ENCODE data around the gene AHRR. TPM values are rescaled to one million over a fixed set of nuclear protein-coding genes. Genes with fewer than 3 reads are reported as not detected.

Gene AHRR
- total and polyA plus RNA-seq, 10 of the 15 experiments (the other 5 are each of a cell fraction or from before 2014, with no cell fraction given), result 0.90 to 35.2 (median 19.2) TPM

DNA sequence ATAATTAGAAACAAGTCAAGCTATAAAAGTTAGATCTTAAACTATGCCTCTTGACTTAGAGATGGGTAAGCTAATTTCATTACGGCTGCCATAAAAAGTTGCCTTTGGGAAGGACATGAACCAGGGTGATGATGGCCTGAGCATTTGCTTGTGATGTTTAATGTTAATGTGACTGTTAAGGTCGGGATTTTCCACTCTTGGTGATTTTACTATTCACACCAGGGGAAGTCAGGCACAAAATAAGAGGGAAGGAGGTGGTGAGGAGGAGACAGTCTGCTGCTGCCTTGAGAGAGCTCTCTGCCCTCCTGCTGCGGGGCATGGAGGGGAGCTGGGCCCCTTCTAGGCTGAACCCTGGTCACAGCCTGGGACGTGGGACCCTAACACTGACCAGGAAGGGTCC, 34.4 kb downstream of the AHRR start:
- H3K9ac ChIP-seq (ENCODE audit: control insufficient read depth, insufficient read depth, low read length), result no peak overlapping the region
- CTCF ChIA-PET, result no interaction called here
- in situ Hi-C loops (cut with MboI) (no loop called here), intact Hi-C loops (cut with micrococcal nuclease; ENCODE audit: unreplicated experiment) (no loop called here)
- FAIRE-seq, result no peak
- H3K36me3 ChIP-seq (ENCODE audit: control insufficient read depth in 2 of 2, insufficient read depth in 2 of 2, low read length in 1 of 2), result peaks cover 8 to 36% of the 10 kb centered on the region in 2 experiments
- H3K79me2 ChIP-seq (ENCODE audit: control insufficient read depth, insufficient read depth, low read length), result peaks cover 9% of the 10 kb centered on the region
- peaks cover 4% of the 10 kb centered on the region; the same call in 1 of the 2 replicates for H3K4me1 ChIP-seq (ENCODE audit: control insufficient read depth, insufficient read depth, low read length)
- no peak overlapping the region for H3K4me2 ChIP-seq (ENCODE audit: control insufficient read depth, insufficient read depth)
- no peak for DNase-seq (ENCODE audit: low read depth, low spot score)
- TF ChIP-seq TARDBP (IDR thresholded peaks at IDR 0.05; ENCODE audit: borderline replicate concordance), result no peak
- TF ChIP-seq, protein P1, sequence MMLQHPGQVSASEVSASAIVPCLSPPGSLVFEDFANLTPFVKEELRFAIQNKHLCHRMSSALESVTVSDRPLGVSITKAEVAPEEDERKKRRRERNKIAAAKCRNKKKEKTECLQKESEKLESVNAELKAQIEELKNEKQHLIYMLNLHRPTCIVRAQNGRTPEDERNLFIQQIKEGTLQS (IDR thresholded peaks at IDR 0.05; ENCODE audit: borderline replicate concordance, extremely low read depth, low read depth, low read length), result no peak
- POLR2A ChIA-PET, result no interaction called here
- no TSS peak for BruUV-seq (replicated peaks)
- H3K9me3 ChIP-seq (replicated peaks; ENCODE audit: control insufficient read depth, insufficient read depth, low read length), result no peaks in the 10 kb centered on the region; the same call in 1 of the 3 replicates
- H4K20me1 ChIP-seq (ENCODE audit: control insufficient read depth, insufficient read depth), result no peaks in the 10 kb centered on the region
- ATAC-seq, result no peak
- SMC1A ChIA-PET (ENCODE audit: uncharacterized antibody, unreplicated experiment), result interaction anchor here (0.7 to 1.0 kb wide), 3 partner anchors 12 to 22 kb away, joined by 3 read pairs; no protein-coding TSS in a partner anchor
- H2AFZ ChIP-seq (ENCODE audit: control insufficient read depth, low read depth, low read length), result no peak overlapping the region
- H3K27me3 ChIP-seq (replicated peaks in 1 of 2; ENCODE audit: control insufficient read depth in 2 of 2, insufficient read depth in 2 of 2, low read length in 1 of 2), result no peaks in the 10 kb centered on the region
- no peak overlapping the region for H3K4me3 ChIP-seq
- 57% methylated on average over 4 of the region's 4 CpGs for WGBS (ENCODE audit: insufficient coverage, insufficient replicate concordance, low lambda C conversion rate, missing lambda C conversion rate)
- H3K27ac ChIP-seq (ENCODE audit: control insufficient read depth, insufficient read depth), result no peak overlapping the region
- RAD21 ChIA-PET (ENCODE audit: unreplicated experiment), result interaction anchor here (0.5 to 1.5 kb wide), 2 partner anchors 13 to 27 kb away, joined by 3 read pairs; no protein-coding TSS in a partner anchor

DNA sequence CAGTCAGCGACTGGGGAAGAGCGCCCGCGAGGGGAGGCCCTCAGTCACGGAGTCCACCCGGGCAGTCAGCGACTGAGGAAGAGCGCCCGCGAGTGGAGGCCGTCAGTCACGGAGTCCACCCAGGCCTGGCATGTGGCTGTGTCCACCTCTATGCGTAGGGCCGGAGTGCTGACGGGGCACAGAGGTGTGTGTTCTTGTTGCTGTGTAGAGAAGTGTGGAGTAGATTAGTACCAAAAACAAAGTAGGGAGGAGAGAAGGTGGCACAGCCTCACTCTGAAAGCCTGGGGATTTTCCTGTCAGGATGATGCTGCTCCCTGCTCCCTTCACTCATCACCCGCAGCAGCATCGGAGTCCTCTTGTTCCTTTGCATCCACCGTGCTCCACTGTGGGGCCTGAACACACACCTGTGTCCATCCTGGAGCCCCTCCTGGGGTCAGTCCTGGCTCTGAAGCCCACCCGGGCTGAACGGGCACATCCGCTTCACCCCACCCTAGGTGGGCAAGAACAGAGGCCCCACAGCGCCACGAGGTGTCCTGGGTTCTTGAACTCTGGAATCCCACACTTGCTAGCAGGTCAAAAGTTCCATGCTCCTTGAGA, 37.9 kb downstream of the AHRR start:
- H2AFZ ChIP-seq (ENCODE audit: control insufficient read depth, low read depth, low read length), result no peak overlapping the region
- TF ChIP-seq ASH2L (IDR thresholded peaks at IDR 0.05; ENCODE audit: borderline replicate concordance, low read depth) (no peak), PML (IDR thresholded peaks at IDR 0.05; ENCODE audit: low read length) (no peak), NFYB (IDR thresholded peaks at IDR 0.05; ENCODE audit: insufficient read depth, low read depth, low read length) (no peak), MTA3 (IDR thresholded peaks at IDR 0.05; ENCODE audit: borderline replicate concordance, low read length) (no peak), RFX5 (IDR thresholded peaks at IDR 0.05; ENCODE audit: low read depth, low read length) (no peak), SRF (IDR thresholded peaks at IDR 0.05; ENCODE audit: low read depth in 2 of 2, low read length in 2 of 2) (no peak), LARP7 (IDR thresholded peaks at IDR 0.05) (no peak), SMAD1 (IDR thresholded peaks at IDR 0.05; ENCODE audit: low read depth, partially characterized antibody) (no peak), TCF12 (IDR thresholded peaks at IDR 0.05; ENCODE audit: low read depth, low read length) (no peak), BCL11A (IDR thresholded peaks at IDR 0.05; ENCODE audit: low read depth, low read length) (no peak), MYC (IDR thresholded peaks at IDR 0.05; ENCODE audit: insufficient read depth, insufficient read length, insufficient replicate concordance, low read length, severe bottlenecking) (no peak)
- TF ChIP-seq, protein P1 (IDR thresholded peaks at IDR 0.05; ENCODE audit: borderline replicate concordance, extremely low read depth, low read depth, low read length), result no peak
- TF ChIP-seq, protein P2, sequence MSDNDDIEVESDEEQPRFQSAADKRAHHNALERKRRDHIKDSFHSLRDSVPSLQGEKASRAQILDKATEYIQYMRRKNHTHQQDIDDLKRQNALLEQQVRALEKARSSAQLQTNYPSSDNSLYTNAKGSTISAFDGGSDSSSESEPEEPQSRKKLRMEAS (IDR thresholded peaks at IDR 0.05; ENCODE audit: low read depth, low read length), result no peak
- TF ChIP-seq, protein P3, sequence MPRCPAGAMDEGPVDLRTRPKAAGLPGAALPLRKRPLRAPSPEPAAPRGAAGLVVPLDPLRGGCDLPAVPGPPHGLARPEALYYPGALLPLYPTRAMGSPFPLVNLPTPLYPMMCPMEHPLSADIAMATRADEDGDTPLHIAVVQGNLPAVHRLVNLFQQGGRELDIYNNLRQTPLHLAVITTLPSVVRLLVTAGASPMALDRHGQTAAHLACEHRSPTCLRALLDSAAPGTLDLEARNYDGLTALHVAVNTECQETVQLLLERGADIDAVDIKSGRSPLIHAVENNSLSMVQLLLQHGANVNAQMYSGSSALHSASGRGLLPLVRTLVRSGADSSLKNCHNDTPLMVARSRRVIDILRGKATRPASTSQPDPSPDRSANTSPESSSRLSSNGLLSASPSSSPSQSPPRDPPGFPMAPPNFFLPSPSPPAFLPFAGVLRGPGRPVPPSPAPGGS (IDR thresholded peaks at IDR 0.05; ENCODE audit: borderline replicate concordance, insufficient read depth, low read depth, low read length, poor library complexity, severe bottlenecking), result no peak

More for the DNA sequence above, 37.9 kb downstream of the AHRR start:
- ATAC-seq (no peak), DNase-seq (ENCODE audit: low read depth, low spot score) (no peak), FAIRE-seq (no peak)
- Histone ChIP-seq H3K9ac (ENCODE audit: control insufficient read depth, insufficient read depth, low read length) (no peak overlapping the region), H3K9me3 (replicated peaks; ENCODE audit: control insufficient read depth, insufficient read depth, low read length) (peaks cover 18% of the 10 kb centered on the region; the same call in 2 of the 3 replicates), H4K20me1 (ENCODE audit: control insufficient read depth, insufficient read depth) (no peaks in the 10 kb centered on the region), H3K4me3 (no peak overlapping the region), H3K4me2 (ENCODE audit: control insufficient read depth, insufficient read depth) (no peak overlapping the region), H3K36me3 (ENCODE audit: control insufficient read depth in 2 of 2, insufficient read depth in 2 of 2, low read length in 1 of 2) (peaks cover 20 to 33% of the 10 kb centered on the region in 2 experiments), H3K27ac (ENCODE audit: control insufficient read depth, insufficient read depth) (no peak overlapping the region), H3K27me3 (replicated peaks in 1 of 2; ENCODE audit: control insufficient read depth in 2 of 2, insufficient read depth in 2 of 2, low read length in 1 of 2) (no peaks in the 10 kb centered on the region), H3K4me1 (ENCODE audit: control insufficient read depth, insufficient read depth, low read length) (no peaks in the 10 kb centered on the region), H3K79me2 (ENCODE audit: control insufficient read depth, insufficient read depth, low read length) (no peaks in the 10 kb centered on the region)
- ChIA-PET SMC1A (ENCODE audit: uncharacterized antibody, unreplicated experiment) (no interaction called here), POLR2A (interaction anchor here (0.7 to 1.2 kb wide), 2 partner anchors 12 to 22 kb away, joined by 3 read pairs; no protein-coding TSS in a partner anchor), RAD21 (ENCODE audit: unreplicated experiment) (no interaction called here), CTCF (no interaction called here)
- WGBS (ENCODE audit: insufficient coverage, insufficient replicate concordance, low lambda C conversion rate, missing lambda C conversion rate), result 96% methylated on average over 14 of the region's 23 CpGs
- BruUV-seq (replicated peaks), result no TSS peak
- intact Hi-C loops (cut with micrococcal nuclease; ENCODE audit: unreplicated experiment), result no loop called here
- in situ Hi-C loops (cut with MboI), result no loop called here

Measured in GM12878 (cell line).